HL-60 (cell line): ENCODE data around the gene TFF3.

ENCODE experiments used
- DNase-seq, 2 experiments: peaks; one replicate each; pipeline ENCODE4 v3.0.0-alpha.2; 2010 to 2020; ENCODE audit warnings: low read depth in 1 of 2, low spot score in 1 of 2
- H3K27ac ChIP-seq: fragments of 250-450 bp; sonication (Bioruptor Pico); replicated peaks from 2 replicates; pipeline ENCODE4 v1.5.1; 2020; ENCODE audit warnings: mild to moderate bottlenecking, moderate library complexity
- H3K27me3 ChIP-seq: fragments of 250-450 bp; sonication (Bioruptor Pico); 2 replicates; pipeline ENCODE4 v1.5.1; 2021; ENCODE audit warnings: mild to moderate bottlenecking, moderate library complexity; ENCODE audit not compliant: insufficient read depth, poor library complexity, severe bottlenecking
- H3K4me3 ChIP-seq: replicated peaks from 2 replicates; pipeline ENCODE4 v1.5.1; 2011; ENCODE audit warnings: mild to moderate bottlenecking, control low read depth, low read length; ENCODE audit not compliant: insufficient read depth
- GABPA ChIP-seq: IDR thresholded peaks from 2 replicates; pipeline ENCODE4 v1.6.1; 2012; ENCODE audit warnings: low read depth
- POLR2AphosphoS5 ChIP-seq: IDR thresholded peaks from 2 replicates; pipeline ENCODE4 v1.6.1; 2012; ENCODE audit warnings: low read depth
- SPI1 ChIP-seq: IDR thresholded peaks from 2 replicates; pipeline ENCODE4 v1.6.1; 2012; ENCODE audit warnings: low read depth, mild to moderate bottlenecking, borderline replicate concordance
- TF ChIP-seq, protein P1 (sequence below): IDR thresholded peaks from one replicate; pipeline ENCODE4 v1.5.1; 2011; ENCODE audit warnings: low read length, control low read depth, inconsistent platforms; ENCODE audit not compliant: insufficient read depth
- TF ChIP-seq, protein P2 (sequence below): IDR thresholded peaks from 2 replicates; pipeline ENCODE4 v1.6.1; 2012; ENCODE audit warnings: low read depth; ENCODE audit not compliant: insufficient replicate concordance

Gene TFF3

DNA sequence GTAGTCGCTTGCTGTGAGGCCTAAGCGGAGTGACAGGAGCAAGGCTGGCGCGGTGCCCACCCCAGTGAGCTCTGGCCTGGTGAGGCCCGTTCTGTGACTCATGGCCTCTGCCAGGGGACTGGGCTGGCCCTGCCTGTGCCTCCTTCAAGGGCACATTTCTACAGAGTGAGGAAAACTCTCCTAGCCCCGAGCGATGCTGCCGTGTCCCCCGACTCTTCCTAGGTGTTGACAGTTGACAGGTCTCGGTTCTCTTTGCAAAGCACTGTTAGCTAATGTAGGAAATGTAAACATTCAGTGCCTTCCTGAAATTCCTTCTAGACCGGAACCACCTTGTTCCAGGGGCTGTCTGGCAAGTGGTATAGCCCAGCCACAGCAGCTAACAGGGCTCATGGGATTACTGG, 52.4 kb downstream of the TFF3 start:
- H3K27ac ChIP-seq = no peak overlapping the region
- no peak for DNase-seq
- no peaks in the 10 kb centered on the region for H3K27me3 ChIP-seq
- TF ChIP-seq, protein P1, sequence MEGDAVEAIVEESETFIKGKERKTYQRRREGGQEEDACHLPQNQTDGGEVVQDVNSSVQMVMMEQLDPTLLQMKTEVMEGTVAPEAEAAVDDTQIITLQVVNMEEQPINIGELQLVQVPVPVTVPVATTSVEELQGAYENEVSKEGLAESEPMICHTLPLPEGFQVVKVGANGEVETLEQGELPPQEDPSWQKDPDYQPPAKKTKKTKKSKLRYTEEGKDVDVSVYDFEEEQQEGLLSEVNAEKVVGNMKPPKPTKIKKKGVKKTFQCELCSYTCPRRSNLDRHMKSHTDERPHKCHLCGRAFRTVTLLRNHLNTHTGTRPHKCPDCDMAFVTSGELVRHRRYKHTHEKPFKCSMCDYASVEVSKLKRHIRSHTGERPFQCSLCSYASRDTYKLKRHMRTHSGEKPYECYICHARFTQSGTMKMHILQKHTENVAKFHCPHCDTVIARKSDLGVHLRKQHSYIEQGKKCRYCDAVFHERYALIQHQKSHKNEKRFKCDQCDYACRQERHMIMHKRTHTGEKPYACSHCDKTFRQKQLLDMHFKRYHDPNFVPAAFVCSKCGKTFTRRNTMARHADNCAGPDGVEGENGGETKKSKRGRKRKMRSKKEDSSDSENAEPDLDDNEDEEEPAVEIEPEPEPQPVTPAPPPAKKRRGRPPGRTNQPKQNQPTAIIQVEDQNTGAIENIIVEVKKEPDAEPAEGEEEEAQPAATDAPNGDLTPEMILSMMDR = no peak
- TF ChIP-seq GABPA = no peak
- TF ChIP-seq SPI1 = no peak
- TF ChIP-seq POLR2AphosphoS5 = no peak
- TF ChIP-seq, protein P2, sequence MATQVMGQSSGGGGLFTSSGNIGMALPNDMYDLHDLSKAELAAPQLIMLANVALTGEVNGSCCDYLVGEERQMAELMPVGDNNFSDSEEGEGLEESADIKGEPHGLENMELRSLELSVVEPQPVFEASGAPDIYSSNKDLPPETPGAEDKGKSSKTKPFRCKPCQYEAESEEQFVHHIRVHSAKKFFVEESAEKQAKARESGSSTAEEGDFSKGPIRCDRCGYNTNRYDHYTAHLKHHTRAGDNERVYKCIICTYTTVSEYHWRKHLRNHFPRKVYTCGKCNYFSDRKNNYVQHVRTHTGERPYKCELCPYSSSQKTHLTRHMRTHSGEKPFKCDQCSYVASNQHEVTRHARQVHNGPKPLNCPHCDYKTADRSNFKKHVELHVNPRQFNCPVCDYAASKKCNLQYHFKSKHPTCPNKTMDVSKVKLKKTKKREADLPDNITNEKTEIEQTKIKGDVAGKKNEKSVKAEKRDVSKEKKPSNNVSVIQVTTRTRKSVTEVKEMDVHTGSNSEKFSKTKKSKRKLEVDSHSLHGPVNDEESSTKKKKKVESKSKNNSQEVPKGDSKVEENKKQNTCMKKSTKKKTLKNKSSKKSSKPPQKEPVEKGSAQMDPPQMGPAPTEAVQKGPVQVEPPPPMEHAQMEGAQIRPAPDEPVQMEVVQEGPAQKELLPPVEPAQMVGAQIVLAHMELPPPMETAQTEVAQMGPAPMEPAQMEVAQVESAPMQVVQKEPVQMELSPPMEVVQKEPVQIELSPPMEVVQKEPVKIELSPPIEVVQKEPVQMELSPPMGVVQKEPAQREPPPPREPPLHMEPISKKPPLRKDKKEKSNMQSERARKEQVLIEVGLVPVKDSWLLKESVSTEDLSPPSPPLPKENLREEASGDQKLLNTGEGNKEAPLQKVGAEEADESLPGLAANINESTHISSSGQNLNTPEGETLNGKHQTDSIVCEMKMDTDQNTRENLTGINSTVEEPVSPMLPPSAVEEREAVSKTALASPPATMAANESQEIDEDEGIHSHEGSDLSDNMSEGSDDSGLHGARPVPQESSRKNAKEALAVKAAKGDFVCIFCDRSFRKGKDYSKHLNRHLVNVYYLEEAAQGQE = no peak
- H3K4me3 ChIP-seq = no peak overlapping the region

GRCh38 chr21:42261829-42262200, 53.4 kb downstream of the TFF3 start:
- H3K4me3 ChIP-seq = no peak overlapping the region
- TF ChIP-seq, protein P2 = no peak
- no peak for TF ChIP-seq POLR2AphosphoS5
- TF ChIP-seq, protein P1 = no peak
- no peak for TF ChIP-seq SPI1
- TF ChIP-seq GABPA = no peak
- no peak for DNase-seq
- no peak overlapping the region for H3K27ac ChIP-seq
- H3K27me3 ChIP-seq = no peaks in the 10 kb centered on the region
